Stimulated activated CD4-positive, alpha-beta T cell treated with anti-CD3 and anti-CD28 coated beads, Interleukin-15, amount 100 ng/mL, for 24 hours (primary cell): Measurements from ENCODE around the gene PSKH1.

ENCODE experiments used
- DNase-seq: peaks from one replicate; pipeline ENCODE4 v3.0.0-alpha.2; 2020

PSKH1 gene

DNA sequence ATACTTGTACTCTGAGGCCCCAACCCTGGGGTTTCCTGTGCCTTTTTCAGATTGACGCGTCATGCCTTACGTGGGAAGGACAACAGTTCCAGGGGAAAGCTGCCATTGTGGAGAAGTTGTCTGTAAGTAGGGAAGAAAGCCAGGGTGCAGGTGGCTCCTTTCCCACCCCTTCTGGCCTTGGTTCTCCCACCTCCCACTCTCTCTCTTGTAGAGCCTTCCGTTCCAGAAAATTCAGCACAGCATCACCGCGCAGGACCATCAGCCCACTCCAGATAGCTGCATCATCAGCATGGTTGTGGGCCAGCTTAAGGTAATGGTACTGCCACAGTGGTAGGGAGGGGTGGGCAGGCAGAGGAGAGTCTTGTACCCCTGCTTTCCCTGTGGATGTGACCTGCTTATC, 24.8 kb upstream of the PSKH1 start:
- no peak for DNase-seq

DNA sequence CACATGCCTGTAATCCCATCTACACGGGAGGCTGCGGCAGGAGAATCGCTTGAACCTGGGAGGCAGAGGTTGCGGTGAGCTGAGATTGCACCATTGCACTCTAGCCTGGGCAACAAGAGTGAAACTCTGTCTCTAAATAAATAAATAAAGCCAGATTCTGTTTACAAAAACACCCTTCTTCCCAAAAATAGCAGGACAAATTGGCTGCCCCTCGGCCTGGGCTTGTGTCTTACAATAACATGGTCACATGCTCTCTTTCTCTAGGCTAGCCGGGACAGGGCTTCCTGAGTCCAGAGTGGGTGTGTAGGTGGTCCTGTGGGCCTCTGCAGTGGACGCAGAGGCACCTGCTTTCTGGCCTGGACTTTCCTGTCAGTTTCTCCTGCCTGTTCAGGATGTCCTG, 23.4 kb upstream of the PSKH1 start:
- DNase-seq: no peak

DNA sequence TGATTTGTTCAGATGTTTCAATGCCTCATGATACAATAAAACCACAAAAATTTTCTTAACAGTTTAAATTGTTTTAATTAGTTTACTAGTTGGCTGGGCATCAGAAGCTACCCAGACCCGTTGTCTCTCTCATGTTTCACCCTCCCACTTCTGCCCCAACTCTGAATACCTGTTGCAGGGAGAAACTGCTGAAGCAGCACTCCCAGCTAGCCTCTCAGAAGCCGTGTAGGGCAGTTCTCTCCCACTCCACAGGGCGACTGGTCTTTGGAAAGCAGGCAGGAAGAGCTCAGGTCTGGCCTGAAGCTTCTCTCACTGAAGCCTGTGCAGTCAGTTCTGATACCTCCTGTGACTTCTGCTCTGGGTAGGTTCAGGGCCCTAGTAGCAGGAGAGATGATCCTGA, 21.8 kb upstream of the PSKH1 start:
- no peak for DNase-seq

DNA sequence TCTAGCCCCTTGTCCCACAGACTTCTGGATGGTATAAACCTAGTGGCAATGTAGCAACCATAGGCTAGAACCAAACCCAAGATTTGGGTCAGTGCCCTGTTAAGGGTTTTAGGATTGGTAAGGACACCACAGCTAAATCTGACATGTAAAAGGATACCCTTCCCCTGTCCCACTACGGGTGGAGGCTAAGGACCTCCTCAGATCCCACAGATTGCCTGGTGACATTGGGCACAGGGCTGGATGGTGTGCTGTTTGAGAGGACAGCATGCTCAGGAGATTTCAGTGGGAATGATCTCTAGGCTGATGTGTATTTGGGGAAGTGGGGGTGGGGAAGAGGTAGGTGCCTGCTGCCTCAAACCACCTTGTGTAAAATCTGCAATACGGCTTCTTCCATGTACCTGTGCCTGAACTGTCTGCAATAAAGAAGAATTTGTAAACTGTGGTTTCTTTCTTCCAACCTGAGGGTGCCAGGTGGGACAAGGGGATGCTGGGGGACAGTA, 20.9 kb upstream of the PSKH1 start:
- no peak for DNase-seq

DNA sequence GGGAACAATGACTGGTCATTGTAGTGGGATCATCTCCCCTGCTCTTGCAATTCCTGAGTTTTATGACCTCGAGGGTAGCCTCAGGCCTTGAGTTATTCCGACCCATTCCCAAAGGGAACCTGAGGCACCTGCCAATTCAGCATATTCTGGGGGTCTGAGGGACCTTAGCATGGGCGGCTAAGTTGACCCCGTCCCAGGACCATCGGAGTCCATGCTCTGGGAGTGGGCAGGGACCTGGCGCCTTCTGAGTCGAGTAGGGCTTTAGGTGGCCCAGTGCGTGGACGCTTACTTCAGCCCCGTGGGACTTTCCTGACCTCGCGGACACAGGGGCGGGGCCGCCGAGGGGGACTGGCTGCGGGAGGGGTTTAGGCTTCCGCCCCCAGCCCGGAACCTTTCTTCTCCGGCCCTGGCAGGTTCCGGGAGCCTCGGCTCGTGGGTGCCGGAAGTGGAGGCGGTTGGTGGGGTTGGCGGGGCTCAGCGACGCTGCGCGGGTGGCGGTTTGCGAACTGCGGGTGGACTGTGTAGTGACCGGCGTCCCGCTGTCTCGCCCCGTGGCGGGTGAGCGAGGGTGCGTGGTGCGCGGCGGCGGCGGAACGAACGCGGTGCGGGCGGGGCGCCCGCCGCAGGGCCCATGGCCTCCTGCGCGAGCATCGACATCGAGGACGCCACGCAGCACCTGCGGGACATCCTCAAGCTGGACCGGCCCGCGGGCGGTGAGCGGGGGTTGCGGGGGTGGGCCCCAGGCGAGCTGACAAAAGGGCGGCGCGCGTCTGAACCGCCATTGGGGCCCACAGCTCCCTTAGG, 20.2 kb upstream of the PSKH1 start, which contains the start of gene EDC4:
Gene EDC4 (plus strand): TSS at position 422 of the 804 bp plus-strand sequence. CDS start 210 bp downstream, at position 632.
- peak; percentile 90 for DNase-seq

DNA sequence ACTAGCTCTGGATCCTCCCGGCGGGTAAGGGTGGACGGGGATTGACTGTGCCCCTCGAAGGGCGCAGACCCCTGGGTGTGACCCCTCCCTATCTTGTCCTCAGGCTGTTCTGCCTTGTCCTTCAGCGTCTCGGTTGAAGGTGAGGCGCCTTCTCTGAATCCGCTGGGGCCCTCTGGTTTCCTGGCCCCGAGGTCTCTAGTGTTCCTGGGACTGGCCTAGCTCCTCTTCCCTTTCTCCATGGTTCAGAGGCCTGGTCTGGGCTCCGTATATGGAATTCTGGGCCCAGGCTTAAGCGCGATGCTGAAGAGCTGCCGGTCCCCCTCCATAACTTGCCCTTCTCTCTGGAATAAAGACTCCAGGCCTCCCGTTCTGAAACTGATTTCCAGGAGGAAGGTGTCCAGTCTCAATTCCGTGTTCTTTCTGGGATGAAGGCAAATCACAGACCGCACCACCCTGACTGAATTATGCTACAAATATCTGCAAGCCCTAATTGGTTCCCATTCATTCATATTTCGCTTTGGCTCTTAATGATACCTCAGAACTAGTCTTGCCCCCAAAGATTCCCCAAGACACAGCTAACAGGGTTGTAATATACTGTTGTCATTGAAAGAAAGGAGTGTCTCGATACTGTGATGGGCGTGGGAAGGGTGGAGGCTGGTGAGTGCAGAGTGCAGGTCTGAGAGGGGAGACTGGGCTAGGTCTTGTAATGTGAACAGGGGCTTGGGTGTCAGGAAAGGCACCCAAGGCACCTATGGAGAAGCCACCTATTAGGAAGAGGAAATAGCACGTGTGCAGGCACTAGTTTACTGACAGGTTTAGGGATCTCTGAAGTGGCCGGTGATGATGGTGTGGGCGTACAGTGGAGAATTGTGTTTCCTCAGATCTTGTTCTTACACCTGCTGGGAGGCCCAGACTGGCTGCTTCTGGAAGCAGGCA, 19.4 kb upstream of the PSKH1 start:
- peak; percentile 33 for DNase-seq

DNA sequence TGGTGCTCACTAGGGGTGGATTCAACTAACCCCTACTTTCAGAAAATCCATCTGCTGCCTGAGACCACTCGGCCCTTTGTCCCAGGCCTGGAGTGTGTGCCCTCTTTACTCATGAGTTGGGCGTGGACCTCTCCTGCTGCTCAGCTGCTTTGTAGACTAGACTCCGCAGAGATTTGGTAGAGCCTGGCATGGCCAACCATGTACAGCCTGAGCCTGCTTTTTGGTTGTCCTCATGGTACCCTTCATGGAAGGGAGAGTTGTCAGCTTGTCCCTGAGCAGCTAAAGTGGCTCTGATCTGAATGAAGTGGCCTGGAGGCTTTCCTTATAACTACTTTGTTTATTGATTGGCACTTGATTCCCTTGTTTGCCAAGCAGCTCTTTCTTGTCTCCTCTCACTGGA, 18.7 kb upstream of the PSKH1 start:
- DNase-seq: no peak

DNA sequence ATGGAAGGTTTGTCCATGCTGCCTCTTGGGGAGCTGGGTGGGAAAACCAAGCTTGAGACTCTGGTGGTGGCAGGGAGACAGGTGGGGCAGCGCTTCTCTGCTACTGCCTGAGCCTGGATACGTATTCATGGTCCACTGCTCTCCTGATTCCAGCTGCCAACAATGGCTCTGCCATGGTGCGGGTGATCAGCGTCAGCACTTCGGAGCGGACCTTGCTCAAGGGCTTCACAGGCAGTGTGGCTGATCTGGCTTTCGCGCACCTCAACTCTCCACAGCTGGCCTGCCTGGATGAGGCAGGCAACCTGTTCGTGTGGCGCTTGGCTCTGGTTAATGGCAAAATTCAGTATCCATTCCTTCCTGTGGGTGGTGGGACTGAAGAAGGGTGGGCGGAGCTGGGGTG, 16.0 kb upstream of the PSKH1 start:
- no peak for DNase-seq

DNA sequence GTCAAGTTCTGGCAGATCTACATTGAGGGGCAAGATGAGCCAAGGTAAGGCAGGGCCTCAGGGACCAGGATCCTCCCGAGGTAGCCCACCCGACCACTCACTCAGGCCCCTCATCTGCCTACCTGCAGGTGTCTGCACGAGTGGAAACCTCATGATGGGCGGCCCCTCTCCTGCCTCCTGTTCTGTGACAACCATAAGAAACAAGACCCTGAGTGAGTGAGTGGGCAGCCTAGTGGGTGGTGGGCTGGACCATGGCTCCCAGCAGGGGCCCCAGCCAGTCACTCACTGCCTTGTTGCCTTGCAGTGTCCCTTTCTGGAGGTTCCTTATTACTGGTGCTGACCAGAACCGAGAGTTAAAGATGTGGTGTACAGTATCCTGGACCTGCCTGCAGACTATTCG, 14.8 kb upstream of the PSKH1 start:
- DNase-seq: no peak

DNA sequence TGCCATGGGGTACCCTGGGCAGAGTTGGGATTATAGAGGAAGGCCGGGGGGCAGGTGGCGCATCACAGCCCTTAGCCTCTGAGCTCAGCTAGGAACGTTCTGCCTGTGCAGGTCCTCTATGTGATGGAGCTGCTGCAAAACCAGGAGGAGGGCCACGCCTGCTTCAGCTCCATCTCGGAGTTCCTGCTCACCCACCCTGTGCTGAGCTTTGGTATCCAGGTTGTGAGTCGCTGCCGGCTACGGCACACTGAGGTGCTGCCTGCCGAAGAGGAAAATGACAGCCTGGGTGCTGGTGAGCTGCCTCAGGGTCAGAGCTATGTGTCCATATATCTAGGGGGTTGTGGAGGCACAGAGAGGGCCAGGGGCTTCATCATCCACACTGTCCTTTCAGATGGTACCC, 14.2 kb upstream of the PSKH1 start:
- no peak for DNase-seq

DNA sequence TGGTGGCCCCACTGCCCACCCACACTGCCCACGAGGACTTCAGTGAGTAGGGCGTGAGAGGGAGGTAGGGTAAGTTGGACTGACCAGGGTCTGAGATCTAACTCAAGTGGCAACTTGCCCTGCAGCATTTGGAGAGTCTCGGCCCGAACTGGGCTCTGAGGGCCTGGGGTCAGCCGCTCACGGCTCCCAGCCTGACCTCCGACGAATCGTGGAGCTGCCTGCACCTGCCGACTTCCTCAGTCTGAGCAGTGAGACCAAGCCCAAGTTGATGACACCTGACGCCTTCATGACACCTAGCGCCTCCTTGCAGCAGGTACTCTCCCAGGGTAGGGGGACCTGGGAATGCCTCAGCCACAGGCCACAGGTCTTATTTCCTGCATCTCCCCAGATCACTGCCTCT, 13.6 kb upstream of the PSKH1 start:
- no peak for DNase-seq

DNA sequence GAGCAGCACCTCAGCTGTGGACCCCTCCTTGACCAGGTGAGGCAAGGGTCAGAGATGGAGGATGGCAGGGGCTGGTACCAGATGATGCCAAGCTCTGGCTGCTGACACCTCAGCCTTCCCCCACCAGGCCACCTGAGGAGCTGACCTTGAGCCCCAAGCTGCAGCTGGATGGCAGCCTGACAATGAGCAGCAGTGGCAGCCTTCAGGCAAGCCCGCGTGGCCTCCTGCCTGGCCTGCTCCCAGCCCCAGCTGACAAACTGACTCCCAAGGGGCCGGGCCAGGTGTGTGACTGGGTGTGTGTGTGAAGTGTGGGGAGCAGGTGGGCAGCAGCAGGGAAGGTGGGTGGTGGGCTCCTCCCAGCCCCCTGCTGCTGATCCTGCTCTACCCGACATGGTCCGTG, 13.1 kb upstream of the PSKH1 start:
- no peak for DNase-seq

DNA sequence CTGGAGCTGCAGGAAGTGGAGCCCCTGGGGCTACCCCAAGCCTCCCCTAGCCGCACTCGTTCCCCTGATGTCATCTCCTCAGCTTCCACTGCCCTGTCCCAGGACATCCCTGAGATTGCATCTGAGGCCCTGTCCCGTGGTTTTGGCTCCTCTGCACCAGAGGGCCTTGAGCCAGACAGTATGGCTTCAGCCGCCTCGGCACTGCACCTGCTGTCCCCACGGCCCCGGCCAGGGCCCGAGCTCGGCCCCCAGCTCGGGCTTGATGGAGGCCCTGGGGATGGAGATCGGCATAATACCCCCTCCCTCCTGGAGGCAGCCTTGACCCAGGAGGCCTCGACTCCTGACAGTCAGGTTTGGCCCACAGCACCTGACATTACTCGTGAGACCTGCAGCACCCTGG, 12.5 kb upstream of the PSKH1 start:
- no peak for DNase-seq

DNA sequence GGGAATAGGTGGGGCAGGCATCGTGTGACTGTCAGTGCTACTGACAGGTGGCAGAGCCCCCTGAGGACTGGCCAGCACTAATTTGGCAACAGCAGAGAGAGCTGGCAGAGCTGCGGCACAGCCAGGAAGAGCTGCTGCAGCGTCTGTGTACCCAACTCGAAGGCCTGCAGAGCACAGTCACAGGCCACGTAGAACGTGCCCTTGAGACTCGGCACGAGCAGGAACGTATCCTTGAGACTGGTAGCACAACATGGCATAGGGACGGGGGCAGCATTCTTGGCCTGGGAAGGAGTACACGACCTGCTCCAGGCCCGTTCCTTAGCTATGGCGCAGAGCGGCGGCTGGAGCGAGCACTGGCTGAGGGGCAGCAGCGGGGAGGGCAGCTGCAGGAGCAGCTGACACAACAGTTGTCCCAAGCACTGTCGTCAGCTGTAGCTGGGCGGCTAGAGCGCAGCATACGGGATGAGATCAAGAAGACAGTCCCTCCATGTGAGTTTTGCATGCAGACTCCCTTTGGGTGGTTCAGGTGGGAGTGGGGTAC, 11.4 kb upstream of the PSKH1 start:
- DNase-seq: no peak

DNA sequence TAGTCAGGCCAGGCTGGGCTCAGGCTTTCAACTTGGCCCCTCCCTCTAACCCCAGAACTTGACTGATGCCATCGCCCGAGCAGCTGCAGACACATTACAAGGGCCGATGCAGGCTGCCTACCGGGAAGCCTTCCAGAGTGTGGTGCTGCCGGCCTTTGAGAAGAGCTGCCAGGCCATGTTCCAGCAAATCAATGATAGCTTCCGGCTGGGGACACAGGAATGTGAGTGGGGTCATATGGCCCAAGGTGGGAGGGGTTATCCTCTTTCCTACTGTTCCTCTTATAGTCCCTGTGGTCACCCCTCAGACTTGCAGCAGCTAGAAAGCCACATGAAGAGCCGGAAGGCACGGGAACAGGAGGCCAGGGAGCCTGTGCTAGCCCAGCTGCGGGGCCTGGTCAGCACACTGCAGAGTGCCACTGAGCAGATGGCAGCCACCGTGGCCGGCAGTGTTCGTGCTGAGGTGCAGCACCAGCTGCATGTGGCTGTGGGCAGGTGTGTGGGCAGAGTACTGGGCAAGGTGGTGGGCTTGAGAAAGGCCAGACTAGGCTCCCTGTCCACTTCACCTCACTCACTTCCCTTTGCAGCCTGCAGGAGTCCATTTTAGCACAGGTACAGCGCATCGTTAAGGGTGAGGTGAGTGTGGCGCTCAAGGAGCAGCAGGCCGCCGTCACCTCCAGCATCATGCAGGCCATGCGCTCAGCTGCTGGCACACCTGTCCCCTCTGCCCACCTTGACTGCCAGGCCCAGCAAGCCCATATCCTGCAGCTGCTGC, 10.5 kb upstream of the PSKH1 start:
- no peak for DNase-seq

DNA sequence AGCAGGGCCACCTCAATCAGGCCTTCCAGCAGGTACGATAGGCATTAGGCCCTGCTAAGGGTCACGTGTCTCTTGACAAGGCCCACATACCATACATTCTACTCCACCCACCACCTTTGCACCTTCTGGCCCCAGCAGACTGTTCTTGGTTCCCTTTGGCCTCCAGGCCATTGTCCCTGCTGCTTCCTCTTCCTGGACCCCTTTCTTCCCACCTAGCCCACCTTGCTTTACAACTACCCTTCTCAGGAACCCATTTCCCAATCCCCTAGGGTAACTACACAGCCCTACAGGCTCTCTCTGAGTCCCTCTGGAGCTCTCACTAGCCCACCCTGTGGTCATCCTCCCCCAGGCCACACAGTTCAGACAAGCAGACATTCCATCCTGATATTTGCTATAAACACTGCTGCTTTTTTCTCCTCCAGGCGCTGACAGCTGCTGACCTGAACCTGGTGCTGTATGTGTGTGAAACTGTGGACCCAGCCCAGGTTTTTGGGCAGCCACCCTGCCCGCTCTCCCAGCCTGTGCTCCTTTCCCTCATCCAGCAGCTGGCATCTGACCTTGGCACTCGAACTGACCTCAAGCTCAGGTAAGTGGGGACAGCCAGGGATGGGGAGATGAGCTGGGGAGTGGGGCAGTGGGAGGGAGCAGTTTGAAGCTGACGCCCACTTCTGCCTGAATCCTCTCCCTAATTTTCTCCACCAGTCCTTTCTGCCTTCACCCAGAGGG, 9.7 kb upstream of the PSKH1 start:
- no peak for DNase-seq

DNA sequence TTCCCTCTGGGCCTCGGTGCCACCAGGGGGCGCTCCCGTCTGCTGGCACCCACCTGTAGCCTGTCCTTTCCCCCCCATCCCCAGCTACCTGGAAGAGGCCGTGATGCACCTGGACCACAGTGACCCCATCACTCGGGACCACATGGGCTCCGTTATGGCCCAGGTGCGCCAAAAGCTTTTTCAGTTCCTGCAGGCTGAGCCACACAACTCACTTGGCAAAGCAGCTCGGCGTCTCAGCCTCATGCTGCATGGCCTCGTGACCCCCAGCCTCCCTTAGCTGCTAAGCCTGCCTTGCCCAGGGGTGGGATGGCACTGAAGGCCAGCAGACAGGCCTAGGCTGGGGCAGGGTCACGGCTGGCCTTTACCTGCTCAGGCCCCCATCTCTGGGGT, 9.2 kb upstream of the PSKH1 start:
- DNase-seq: peak; percentile 78

DNA sequence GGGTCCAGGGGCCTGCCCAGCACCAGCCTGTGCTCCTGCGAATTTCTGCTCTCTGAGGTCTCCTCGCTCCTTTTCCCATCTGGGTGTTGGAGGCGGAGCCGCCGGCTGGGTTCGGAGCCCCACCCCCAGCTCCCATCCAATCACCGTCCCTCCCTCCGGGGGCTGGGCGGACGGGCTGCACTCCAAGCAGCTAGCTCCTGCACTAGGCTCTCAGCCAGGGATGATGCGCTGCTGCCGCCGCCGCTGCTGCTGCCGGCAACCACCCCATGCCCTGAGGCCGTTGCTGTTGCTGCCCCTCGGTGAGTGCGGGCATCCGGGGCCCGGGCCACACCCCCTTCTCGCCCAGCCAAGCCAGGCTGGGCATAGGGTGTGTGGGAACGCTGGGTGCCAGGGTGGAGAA, 8.4 kb upstream of the PSKH1 start, which contains the start of gene NRN1L:
Gene NRN1L (plus strand): TSS at position 202 of the 400 bp plus-strand sequence. CDS start 19 bp downstream, at position 221.
- DNase-seq: no peak

DNA sequence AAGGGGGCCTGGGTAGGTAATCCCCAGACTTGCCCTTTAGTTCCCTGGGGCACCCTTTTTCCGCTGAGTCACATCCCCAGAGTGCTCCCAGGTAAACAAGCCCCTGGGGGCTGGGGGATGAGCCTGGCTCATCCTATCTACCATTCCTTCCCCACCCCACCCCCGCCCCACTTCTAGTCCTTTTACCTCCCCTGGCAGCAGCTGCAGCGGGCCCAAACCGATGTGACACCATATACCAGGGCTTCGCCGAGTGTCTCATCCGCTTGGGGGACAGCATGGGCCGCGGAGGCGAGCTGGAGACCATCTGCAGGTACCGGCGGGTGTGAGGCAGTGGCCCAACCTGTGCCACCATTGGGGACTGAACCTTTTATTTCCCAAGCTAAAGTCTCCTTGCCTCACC, 7.5 kb upstream of the PSKH1 start:
- DNase-seq: no peak

DNA sequence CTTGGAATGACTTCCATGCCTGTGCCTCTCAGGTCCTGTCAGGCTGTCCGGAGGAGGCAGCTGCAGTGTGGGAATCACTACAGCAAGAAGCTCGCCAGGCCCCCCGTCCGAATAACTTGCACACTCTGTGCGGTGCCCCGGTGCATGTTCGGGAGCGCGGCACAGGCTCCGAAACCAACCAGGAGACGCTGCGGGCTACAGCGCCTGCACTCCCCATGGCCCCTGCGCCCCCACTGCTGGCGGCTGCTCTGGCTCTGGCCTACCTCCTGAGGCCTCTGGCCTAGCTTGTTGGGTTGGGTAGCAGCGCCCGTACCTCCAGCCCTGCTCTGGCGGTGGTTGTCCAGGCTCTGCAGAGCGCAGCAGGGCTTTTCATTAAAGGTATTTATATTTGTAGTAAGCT, 7.1 kb upstream of the PSKH1 start:
- no peak for DNase-seq

DNA sequence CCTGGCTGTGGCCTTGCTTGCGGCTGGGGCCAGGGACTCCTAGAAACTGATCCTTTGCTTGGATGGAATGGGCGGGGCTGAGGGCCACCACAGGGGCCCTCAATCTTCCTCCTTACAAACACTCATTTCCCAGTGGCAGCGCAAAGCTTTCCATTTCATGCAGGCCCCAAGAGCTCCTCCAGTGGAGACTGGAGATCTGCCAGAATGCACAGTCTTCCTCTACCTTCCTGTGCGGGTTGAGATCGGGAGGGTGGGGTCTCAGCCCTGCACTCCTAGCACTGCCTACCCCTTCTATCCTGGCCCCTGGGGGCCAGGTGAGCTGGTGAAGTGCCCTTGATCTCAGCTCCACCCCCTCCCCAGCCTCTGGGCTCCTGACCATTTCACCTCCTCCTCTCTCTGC, 6.7 kb upstream of the PSKH1 start:
- no peak for DNase-seq

DNA sequence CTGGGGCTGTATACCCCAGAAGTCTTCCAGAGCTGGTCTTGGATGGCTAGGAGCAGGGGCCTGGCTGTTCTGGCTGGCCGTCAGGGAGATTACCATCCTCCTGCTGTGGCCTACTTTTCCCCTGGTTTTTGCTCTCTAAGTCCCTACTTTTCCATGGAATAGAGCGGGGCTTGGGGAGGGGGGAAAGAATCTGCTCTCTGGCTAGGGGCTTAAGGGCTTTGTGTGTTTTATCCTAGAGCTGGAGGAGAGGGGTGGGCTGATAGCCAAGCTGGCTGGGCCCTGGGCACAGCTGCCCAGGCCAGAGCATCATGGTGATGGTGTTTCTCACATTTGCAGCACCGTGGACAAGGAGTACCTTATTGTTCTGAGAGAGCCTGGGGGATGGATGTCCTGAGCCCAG, 4.7 kb upstream of the PSKH1 start:
- DNase-seq: no peak
